SJCRH30 (cell line): ENCODE data around the gene DOCK4. TPM values are rescaled to one million over a fixed set of nuclear protein-coding genes. Genes with fewer than 3 reads are reported as not detected.
A peak's percentile ranks its signal among the peaks of the same experiment; 100 is the strongest.

Experiments used
- DNase-seq, 2 experiments: peaks; one replicate each; pipeline ENCODE4 v3.0.0-alpha.2; 2015 to 2020
- H3K27ac ChIP-seq: fragments of 250-450 bp; sonication (Bioruptor Pico); 2 replicates; pipeline ENCODE4 v1.5.1; 2020; ENCODE audit warnings: mild to moderate bottlenecking, moderate library complexity
- H3K27me3 ChIP-seq: fragments of 250-450 bp; sonication (Bioruptor Pico); 2 replicates; pipeline ENCODE4 v1.5.1; 2020; ENCODE audit warnings: mild to moderate bottlenecking, moderate library complexity
- H3K36me3 ChIP-seq: fragments of 250-450 bp; sonication (Bioruptor Pico); 2 replicates; pipeline ENCODE4 v1.5.1; 2020; ENCODE audit warnings: mild to moderate bottlenecking, moderate library complexity
- H3K4me1 ChIP-seq: fragments of 250-450 bp; sonication (Bioruptor Pico); 2 replicates; pipeline ENCODE4 v1.5.1; 2020; ENCODE audit warnings: mild to moderate bottlenecking, moderate library complexity
- H3K4me3 ChIP-seq: fragments of 250-450 bp; sonication (Bioruptor Pico); 2 replicates; pipeline ENCODE4 v1.5.1; 2020; ENCODE audit warnings: mild to moderate bottlenecking, moderate library complexity
- H3K9me3 ChIP-seq: fragments of 250-450 bp; sonication (Bioruptor Pico); replicated peaks from 2 replicates; pipeline ENCODE4 v1.5.1; 2020; ENCODE audit warnings: mild to moderate bottlenecking, moderate library complexity
- total RNA-seq: library from RNA; depleted of rRNA; stranded (reverse); fragments of >200 nt; shearing (Covaris generic); gene quantifications from 2 replicates; pipeline ENCODE4 v1.2.3, GENCODE V29; 2014

Gene DOCK4
- total RNA-seq, 1 experiment from 2014 or later = 11.4 TPM

- no peak overlapping the region for H3K27ac ChIP-seq
- H3K4me1 ChIP-seq = no peaks in the 10 kb centered on the region
- no peak for DNase-seq
- no peaks in the 10 kb centered on the region for H3K9me3 ChIP-seq
- no peaks in the 10 kb centered on the region for H3K36me3 ChIP-seq
- H3K4me3 ChIP-seq = no peak overlapping the region
- H3K27me3 ChIP-seq = no peaks in the 10 kb centered on the region
Measured at GRCh38 chr7:111998326-111998725, 207.9 kb downstream of the DOCK4 start.

GRCh38 chr7:111997546-111997945 lies 208.7 kb downstream of the DOCK4 start:
- Histone ChIP-seq H3K27me3 (no peaks in the 10 kb centered on the region), H3K36me3 (no peaks in the 10 kb centered on the region), H3K9me3 (no peaks in the 10 kb centered on the region), H3K4me3 (no peak overlapping the region), H3K27ac (no peak overlapping the region), H3K4me1 (no peaks in the 10 kb centered on the region)
- DNase-seq = no peak

- H3K27ac ChIP-seq = no peak overlapping the region
- no peaks in the 10 kb centered on the region for H3K9me3 ChIP-seq
- H3K36me3 ChIP-seq = no peaks in the 10 kb centered on the region
- no peaks in the 10 kb centered on the region for H3K4me1 ChIP-seq
- H3K4me3 ChIP-seq = no peak overlapping the region
- no peak for DNase-seq
- no peaks in the 10 kb centered on the region for H3K27me3 ChIP-seq
Measured at GRCh38 chr7:111992601-111993000, 213.6 kb downstream of the DOCK4 start.

GRCh38 chr7:111990643-111991042 lies 215.6 kb downstream of the DOCK4 start:
- H3K4me3 ChIP-seq = no peak overlapping the region
- no peaks in the 10 kb centered on the region for H3K27me3 ChIP-seq
- no peaks in the 10 kb centered on the region for H3K4me1 ChIP-seq
- no peak overlapping the region for H3K27ac ChIP-seq
- no peaks in the 10 kb centered on the region for H3K9me3 ChIP-seq
- no peaks in the 10 kb centered on the region for H3K36me3 ChIP-seq
- DNase-seq = peak in 1 of 2 experiments; percentile 27

- Histone ChIP-seq H3K4me1 (no peaks in the 10 kb centered on the region), H3K4me3 (no peak overlapping the region), H3K27me3 (no peaks in the 10 kb centered on the region), H3K36me3 (no peaks in the 10 kb centered on the region), H3K9me3 (no peaks in the 10 kb centered on the region), H3K27ac (no peak overlapping the region)
- DNase-seq = no peak
Measured at GRCh38 chr7:111987886-111988285, 218.3 kb downstream of the DOCK4 start.

GRCh38 chr7:111987115-111987826 lies 218.9 kb downstream of the DOCK4 start:
- no peaks in the 10 kb centered on the region for H3K36me3 ChIP-seq
- no peak overlapping the region for H3K27ac ChIP-seq
- no peaks in the 10 kb centered on the region for H3K9me3 ChIP-seq
- H3K27me3 ChIP-seq = no peaks in the 10 kb centered on the region
- no peak overlapping the region for H3K4me3 ChIP-seq
- no peaks in the 10 kb centered on the region for H3K4me1 ChIP-seq
- no peak for DNase-seq

DNA sequence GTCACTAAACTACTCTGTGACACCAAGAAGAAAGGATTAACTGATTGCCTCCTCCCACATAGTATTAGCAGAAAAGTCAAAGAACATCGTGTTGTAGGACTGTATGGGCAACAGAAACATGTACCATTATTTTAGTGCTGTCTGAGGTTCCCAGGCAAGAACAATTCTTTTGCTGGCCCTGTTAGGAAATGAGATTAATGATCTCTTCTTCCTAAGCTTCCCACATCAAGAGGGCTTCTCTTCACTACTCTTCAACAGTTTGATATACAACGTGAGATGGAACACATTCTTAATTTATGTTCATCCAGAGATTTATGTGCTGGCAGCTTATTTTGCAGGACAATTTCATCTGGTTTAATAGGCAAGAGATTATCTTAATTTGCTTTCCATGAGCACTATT lies 219.6 kb downstream of the DOCK4 start:
- Histone ChIP-seq H3K4me1 (no peaks in the 10 kb centered on the region), H3K27me3 (no peaks in the 10 kb centered on the region), H3K9me3 (no peaks in the 10 kb centered on the region), H3K27ac (no peak overlapping the region), H3K4me3 (no peak overlapping the region), H3K36me3 (no peaks in the 10 kb centered on the region)
- no peak for DNase-seq

DNA sequence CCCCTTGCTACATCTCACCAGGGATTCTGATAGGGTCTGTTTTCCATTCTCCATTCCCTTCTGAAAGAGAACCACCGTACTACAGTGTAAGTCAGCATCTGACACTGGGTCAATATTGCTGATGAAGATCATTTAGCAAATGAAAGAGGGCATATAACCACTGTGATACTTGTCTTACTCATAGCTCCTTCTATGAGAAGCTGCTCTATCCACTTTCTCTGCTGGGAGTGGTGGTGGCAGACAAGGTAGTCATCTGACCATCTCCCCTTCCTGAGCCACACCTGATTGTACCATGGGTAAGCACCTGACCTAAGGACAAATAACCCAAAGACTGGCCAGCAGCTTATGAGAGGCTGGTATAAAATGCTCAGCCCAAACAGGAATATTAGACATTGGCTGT lies 220.4 kb downstream of the DOCK4 start:
- Histone ChIP-seq H3K4me3 (no peak overlapping the region), H3K36me3 (no peaks in the 10 kb centered on the region), H3K9me3 (no peaks in the 10 kb centered on the region), H3K4me1 (no peaks in the 10 kb centered on the region), H3K27me3 (no peaks in the 10 kb centered on the region), H3K27ac (no peak overlapping the region)
- no peak for DNase-seq

DNA sequence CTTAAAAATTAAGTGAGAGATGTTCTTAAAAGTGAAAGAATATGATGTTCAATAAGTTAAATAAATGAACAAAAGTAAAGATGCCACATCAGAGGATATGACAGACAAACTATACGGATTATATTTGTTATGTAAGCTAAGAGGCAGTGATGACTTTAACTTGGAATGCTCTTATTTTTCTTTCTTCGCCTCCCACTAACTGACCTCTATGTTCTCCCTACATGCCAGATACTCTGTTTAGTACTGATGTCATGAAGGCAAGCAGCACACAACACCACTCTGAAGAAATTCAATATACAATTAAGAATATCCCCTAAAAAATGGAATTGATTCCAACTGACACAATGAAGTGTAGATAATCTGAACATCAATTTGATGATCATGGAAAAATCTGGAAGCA lies 223.4 kb downstream of the DOCK4 start:
- Histone ChIP-seq H3K27me3 (no peaks in the 10 kb centered on the region), H3K4me3 (no peak overlapping the region), H3K4me1 (no peaks in the 10 kb centered on the region), H3K27ac (no peak overlapping the region), H3K36me3 (no peaks in the 10 kb centered on the region), H3K9me3 (no peaks in the 10 kb centered on the region)
- no peak for DNase-seq

DNA sequence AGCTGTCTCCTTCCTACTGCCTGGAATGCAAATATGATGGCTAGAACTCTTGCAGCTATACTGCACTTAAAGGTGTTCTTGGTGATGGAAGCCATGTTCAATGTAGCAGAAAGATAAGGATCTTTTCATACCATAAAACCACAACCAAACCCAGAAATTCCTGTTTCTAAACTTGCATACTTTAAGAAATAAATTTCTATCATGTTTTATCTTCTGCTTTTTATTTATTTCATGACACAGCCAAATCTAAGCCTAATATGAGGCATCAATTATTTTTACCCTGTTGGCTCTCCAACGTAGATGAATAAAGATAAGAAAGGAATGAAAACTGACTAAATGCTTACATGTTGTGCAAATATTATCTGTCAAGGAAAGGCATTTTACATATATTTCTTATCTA lies 224.1 kb downstream of the DOCK4 start:
- Histone ChIP-seq H3K4me3 (no peak overlapping the region), H3K27ac (no peak overlapping the region)
- no peak for DNase-seq

GRCh38 chr7:111980725-111981124 lies 225.5 kb downstream of the DOCK4 start:
- Histone ChIP-seq H3K4me3 (no peak overlapping the region), H3K27ac (no peak overlapping the region), H3K27me3 (no peaks in the 10 kb centered on the region), H3K36me3 (0 out of 2 replicates have a peak, but pooled peaks cover 3% of the 10 kb centered on the region), H3K4me1 (no peaks in the 10 kb centered on the region), H3K9me3 (no peaks in the 10 kb centered on the region)
- DNase-seq = no peak

More for the DNA sequence above, 224.1 kb downstream of the DOCK4 start:
- Histone ChIP-seq H3K9me3 (no peaks in the 10 kb centered on the region), H3K27me3 (no peaks in the 10 kb centered on the region), H3K36me3 (no peaks in the 10 kb centered on the region), H3K4me1 (no peaks in the 10 kb centered on the region)

- H3K27ac ChIP-seq = no peak overlapping the region
- DNase-seq = no peak
- no peak overlapping the region for H3K4me3 ChIP-seq
- no peaks in the 10 kb centered on the region for H3K27me3 ChIP-seq
- no peaks in the 10 kb centered on the region for H3K9me3 ChIP-seq
- 0 out of 2 replicates have a peak, but pooled peaks cover 3% of the 10 kb centered on the region for H3K36me3 ChIP-seq
- no peaks in the 10 kb centered on the region for H3K4me1 ChIP-seq
Measured at GRCh38 chr7:111975346-111975745, 230.9 kb downstream of the DOCK4 start.

DNA sequence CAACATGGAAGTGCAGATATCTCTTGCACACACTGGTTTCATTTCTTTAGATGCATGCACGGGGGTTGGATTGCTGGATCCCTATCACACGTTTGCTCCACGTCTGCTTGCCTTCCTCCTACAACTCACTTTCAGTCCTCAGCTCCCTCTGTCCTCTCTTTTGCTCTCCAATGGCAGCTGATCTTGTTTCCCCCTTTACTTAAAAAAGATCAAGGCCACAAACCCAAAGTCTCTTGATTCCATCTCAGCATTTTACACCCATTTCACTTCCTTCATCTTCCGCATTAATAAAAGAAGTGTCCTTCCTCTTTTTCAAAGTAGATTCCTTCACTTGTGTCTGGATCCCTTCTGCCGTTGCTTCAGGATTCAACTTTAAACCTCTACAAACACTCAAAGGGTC lies 245.2 kb downstream of the DOCK4 start:
- Histone ChIP-seq H3K27me3 (no peaks in the 10 kb centered on the region), H3K36me3 (no peaks in the 10 kb centered on the region), H3K4me1 (peaks cover 7% of the 10 kb centered on the region), H3K27ac (no peak overlapping the region), H3K9me3 (no peaks in the 10 kb centered on the region), H3K4me3 (no peak overlapping the region)
- no peak for DNase-seq

GRCh38 chr7:111958896-111959295 lies 247.3 kb downstream of the DOCK4 start:
- Histone ChIP-seq H3K4me3 (no peak overlapping the region), H3K27ac (peak overlapping the region; percentile 25; the same call in 1 of the 2 replicates), H3K9me3 (no peaks in the 10 kb centered on the region), H3K36me3 (no peaks in the 10 kb centered on the region), H3K27me3 (no peaks in the 10 kb centered on the region), H3K4me1 (peaks cover 7% of the 10 kb centered on the region)
- DNase-seq = peak; percentile 62 to 70

DNA sequence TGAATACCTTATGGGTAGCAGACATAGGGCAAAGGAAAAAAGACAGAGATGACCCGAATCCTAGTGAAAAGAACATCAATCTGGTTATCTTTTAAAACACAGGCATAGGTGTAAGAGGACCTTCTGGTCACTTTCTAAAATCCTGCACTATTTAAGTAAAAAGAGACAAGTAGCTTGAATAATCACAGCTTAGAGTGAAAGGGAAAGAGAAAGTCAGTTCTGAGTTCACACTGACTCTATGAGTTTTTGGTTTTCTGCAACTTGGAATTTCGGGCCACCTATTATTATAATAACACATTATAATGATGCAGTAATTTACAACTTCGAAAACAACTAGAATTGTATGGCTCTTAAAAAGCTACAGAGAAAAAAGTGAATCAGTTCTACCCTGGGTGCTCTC lies 247.8 kb downstream of the DOCK4 start:
- H3K36me3 ChIP-seq = no peaks in the 10 kb centered on the region
- no peaks in the 10 kb centered on the region for H3K27me3 ChIP-seq
- no peak overlapping the region for H3K27ac ChIP-seq
- H3K4me1 ChIP-seq = peaks cover 7% of the 10 kb centered on the region
- H3K9me3 ChIP-seq = no peaks in the 10 kb centered on the region
- DNase-seq = no peak
- H3K4me3 ChIP-seq = no peak overlapping the region

GRCh38 chr7:111955616-111956015 lies 250.6 kb downstream of the DOCK4 start:
- Histone ChIP-seq H3K4me1 (peaks cover 7% of the 10 kb centered on the region), H3K9me3 (no peaks in the 10 kb centered on the region), H3K4me3 (no peak overlapping the region), H3K27me3 (no peaks in the 10 kb centered on the region), H3K36me3 (no peaks in the 10 kb centered on the region), H3K27ac (no peak overlapping the region)
- DNase-seq = no peak
